ENCODE results near the gene GP9.

GP9 gene

DNA sequence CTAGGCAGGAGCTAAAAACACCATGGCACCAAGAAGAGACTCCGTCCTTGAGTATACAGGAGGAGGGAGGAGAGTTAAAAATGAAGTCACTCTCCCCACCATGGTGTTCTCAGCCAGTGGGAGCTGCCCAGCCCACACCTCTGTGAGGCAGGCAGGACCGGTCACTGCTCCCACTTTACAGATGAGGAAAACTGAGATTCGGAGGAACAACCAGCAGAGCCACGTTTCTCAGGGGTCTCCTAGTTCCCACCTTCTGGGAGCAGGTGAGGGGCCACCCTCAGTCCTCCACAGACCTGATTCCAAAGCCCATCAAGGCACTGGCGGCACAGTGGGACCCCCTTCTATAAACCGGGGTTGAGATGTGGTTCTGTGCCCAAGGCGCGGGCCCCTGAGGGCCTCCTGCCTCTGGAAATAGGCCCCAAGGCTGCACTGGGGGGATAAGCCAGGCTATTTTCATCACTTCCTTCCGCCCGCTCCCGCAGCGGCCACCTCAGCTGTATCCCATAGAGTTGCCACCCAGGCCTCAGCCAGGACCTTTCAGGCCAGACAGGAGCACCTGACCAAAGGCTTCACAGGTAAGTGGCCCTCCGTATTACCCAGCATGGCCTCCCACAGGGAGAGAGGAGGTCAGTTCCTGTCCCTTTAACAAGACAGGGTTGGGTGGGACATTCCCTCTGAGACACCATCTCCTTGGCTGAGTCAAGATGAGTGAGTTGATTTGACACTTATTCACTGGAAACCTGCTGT lies at the start of gene GP9:
GP9 (plus strand) TSS at position 504 of the 747 bp plus-strand sequence. CDS start 961 bp downstream, outside the sequence.
- in situ Hi-C loops (cut with MboI; ENCODE audit: low sequenced_read_pairs), result no loop called here

DNA sequence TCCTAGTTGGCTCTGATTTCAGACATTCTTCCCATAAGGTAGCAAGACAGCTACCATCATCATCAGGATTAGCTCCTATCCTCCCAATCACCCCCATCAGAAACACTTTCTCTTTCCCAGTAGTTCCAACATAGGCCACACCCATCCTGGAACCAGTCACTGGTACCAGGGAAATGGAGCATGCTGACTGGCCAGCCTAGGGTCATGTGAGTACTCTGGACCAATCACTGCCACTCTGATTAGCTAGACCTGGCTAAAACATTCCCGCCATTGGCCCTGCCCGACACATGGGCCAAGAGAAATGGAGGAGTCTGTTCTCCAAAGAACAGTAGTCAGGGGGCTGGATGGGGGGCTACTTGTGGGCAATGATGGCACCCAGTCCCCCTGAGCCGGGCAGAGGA lies 47.1 kb upstream of the GP9 start:
- in situ Hi-C loops (cut with MboI; ENCODE audit: low sequenced_read_pairs), result no loop called here

DNA sequence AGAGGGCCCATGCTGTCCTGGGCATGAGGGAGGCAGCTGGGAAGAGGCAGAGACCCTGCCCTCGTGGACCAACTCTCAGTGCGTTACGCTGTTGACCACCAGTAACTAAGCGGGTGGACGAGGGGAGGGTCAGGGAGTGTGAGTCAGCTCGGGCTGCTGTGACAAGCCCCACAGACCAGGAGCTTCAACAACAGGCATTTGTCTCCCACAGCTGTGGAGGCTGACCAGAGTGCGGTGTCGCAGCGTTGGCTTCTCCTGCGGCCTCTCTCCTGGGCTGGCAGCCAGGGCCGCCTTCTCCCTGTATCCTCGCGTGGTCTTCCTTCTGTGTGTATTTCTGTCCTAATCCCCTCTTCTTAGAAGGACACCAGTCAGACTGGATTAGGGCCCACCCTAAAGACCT lies 46.4 kb upstream of the GP9 start:
- in situ Hi-C loops (cut with MboI; ENCODE audit: low sequenced_read_pairs), result no loop called here

DNA sequence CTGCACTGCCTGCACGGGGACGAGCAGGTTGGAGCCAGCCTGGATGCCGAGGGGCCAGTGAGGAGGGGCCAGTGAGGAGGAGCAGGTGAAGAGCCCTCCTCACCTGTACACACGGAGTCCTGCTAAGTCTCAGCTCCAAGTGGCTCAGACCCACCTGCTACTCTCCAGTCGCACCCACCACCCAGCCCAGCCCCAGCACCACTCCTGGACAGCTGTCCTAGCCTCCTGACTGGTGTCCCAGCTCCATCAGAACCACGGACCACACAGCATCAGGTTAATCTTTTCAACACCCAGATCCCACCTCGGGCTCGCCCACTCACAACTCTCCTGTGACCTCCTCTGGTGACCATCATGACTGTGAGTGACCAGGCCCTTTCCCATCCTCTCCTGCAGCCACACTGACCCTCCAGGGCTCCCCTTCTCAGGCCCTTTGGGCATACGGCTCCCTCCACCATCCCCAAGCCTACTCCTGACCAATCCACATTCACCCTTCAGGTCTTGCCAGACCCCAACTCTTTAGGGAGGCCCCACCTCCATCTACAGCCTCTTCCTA lies 45.7 kb upstream of the GP9 start:
- in situ Hi-C loops (cut with MboI; ENCODE audit: low sequenced_read_pairs), result no loop called here

DNA sequence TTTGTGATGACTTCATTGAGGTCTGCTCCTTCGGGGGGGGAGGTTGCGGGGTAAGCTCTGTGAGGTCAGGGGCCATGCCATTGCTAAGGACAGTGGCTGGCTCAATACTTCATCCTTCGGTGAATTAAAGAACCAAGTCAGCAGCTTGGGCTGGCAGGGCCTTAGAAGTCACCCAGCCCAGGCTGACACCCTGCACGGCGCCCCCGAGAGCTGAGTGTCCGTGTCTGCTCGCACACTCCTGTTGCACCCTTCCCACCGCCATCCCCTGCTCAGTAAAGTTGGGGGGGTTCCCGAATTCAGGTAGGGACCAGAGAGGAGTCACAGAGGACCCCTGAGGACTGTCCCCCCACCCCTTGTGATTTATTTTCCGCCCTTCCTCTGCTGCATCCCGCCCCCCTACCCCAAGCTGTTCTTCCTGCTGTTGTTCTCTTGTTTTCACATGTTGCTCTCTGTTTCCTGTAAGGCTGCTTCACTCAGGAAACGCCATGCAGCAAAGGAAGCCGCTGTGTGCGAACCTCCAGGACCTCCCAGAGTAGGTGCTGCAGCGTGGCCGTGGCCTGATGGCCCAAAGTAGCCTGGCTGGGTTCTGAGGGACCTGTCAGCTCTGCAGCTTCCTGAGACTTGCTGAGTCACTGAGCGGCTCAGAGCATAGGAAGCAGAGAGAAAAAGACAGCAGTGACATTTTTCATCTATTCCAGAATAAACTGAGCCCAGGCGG lies 45.0 kb upstream of the GP9 start:
- in situ Hi-C loops (cut with MboI; ENCODE audit: low sequenced_read_pairs), result no loop called here

DNA sequence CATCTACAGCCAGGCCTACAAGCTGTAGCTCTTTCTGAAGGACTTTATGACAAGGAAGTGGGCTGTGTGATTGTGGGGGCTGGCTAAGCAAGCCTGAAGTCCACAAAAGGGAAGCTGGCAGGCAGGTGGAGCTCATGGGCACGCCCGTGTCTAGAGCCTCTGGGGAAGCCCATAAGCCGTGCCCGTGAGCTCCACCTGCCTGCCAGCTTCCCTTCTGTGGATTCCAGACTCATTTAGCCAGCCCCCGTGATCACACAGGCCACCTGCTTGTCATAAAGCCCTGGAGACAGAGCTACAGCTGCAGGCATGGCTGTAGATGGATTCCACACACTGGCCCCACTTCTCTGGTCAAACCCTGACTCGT lies 44.2 kb upstream of the GP9 start:
- in situ Hi-C loops (cut with MboI; ENCODE audit: low sequenced_read_pairs), result no loop called here

DNA sequence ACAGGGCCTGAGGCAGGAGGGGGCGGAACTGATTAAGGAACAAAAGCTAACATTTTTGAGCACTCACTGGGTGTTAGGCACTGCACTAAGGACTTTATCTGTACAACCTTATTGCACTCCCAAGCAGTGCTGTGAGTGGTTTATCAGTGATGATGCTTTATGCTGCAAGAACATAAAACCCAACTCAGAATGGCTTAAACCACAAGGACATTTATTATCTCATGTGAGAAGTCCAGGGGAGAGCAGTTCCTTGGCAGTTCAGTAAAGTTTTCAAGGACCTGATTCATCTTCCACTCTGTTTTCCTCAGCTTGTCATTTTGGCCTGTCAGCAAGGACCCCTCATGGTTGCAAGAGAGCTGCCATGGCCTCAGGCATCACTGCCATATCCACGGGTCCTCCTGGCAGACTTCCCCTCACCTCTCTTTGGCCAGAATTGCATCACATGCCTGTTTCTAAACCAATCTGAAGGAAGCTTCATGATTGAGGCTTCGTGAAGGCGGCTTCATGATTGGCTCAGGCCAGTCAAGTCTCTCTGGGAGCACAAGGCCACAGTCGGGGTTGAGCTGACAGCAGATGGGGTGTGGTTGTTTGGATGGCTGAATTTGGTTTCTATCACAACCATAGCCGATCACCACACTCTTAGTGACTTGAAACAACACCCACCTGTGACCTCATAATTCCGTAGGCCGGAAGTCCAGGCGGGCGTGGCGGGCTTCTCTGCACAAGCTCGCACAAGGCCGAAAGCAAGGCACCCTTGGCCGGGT lies 43.7 kb upstream of the GP9 start:
- in situ Hi-C loops (cut with MboI; ENCODE audit: low sequenced_read_pairs), result no loop called here

DNA sequence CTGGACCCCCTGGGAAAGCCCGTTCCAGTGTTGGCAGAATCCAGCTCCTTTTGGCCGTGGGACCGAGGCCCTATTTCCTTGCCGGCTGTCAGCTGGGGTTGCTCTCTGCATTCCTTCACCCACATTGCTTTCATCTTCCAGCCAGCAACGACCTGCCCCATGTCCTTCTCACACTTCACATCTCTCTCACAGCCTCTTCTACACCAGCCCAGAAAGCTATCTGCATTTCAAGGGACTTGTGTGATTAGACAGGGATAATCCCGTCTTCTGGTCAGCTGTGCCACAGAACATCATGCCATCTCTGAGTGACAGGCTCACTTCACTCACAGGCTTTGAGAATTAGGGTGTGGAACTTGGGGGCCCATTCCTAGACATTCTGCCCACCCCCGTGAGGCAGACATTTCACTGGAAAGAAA lies 43.1 kb upstream of the GP9 start:
- in situ Hi-C loops (cut with MboI; ENCODE audit: low sequenced_read_pairs), result no loop called here

DNA sequence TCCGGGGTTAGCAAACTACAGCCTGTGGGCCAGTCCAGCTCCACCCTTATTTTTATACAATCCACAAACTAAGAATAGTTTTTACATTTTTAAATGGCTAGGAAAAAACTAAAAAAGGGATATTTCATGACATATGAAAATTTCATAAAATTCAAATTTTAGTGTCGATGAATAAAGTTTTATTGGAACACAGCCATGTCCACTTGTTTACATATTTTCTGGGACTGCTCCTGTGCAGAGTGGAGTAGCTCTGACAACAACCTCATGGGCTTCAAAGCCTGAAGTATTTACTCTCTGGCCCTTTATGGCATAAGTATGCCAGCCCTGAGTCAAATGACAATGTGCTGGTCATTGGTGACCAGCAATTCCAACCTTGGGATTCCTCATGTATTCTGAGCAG lies 42.3 kb upstream of the GP9 start:
- in situ Hi-C loops (cut with MboI; ENCODE audit: low sequenced_read_pairs), result no loop called here

DNA sequence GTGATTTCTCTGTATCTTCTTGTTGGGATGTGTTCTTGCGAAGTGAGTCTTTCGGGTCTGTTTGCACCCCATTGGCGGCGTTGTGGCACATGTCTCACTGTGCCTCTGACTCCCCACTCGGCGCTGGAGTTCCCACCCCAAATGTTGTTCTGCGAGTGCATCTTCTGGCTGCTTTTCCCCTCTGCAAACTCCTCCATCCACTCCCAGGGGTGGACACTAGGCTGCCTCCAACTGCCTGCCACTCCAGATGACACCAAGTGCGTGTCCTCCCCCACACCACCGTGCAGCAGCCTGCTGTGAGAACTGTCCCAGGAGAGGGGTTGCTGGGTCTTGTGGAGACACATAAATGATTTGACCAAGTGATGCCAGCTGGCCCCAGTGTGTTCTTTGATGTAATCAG lies 41.8 kb upstream of the GP9 start:
- in situ Hi-C loops (cut with MboI; ENCODE audit: low sequenced_read_pairs), result no loop called here

DNA sequence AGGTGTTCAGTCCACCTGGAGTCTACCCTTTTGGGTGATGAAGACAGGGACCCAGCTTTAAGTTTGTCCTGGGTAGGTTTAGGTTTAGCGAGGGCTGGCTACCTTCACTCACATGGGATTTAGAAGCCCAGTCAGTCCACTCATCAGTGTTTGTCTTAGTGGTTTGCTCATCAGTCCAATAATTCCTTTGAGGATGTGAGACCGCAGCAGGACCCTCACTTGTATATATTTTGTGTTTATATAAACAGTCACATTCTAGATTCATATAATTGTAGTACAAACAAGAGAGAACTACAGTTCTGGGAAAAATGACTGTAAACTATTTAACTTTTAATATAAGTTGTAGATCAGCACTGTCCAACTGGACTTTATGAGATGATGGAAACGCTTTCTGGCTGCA lies 41.3 kb upstream of the GP9 start:
- in situ Hi-C loops (cut with MboI; ENCODE audit: low sequenced_read_pairs), result no loop called here

DNA sequence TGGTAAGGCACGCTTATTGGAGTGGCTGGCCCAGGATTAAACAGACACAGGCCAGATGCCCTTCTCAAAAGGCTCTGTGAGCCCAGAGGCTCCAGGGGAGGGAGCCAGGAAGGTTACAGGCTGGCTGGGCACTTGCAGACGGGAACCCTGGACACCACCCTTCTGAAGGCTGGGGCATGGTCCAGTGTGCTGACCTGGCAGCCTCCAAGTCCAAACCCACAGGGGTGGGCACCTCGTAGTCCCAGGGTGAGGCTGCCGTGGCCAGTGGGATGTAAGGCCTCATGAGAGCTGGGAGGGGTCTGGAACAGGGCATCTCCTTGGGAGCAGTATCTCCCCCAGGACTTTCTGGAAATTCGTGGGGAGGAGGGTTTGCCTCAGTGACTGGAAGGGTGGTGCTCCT lies 39.9 kb upstream of the GP9 start:
- in situ Hi-C loops (cut with MboI; ENCODE audit: low sequenced_read_pairs), result no loop called here

DNA sequence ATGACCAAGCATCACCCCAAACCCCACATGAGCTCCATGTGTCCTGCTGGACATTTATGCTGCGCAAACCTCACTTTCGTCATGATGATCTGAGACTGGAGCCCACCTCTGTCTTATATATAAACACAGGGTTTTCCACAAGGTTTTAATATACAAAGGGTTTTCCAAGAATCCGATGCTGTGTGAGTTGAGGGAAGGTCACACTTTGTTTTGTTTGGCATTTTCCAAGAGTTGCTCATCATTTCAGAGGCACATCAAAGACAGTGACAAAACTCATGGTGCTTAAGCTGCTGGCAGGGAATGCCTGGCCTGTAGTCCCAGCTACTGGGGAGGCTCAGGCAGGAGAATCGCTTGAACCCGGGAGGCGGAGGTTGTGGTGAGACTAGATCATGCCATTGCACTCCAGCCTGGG lies 39.4 kb upstream of the GP9 start:
- in situ Hi-C loops (cut with MboI; ENCODE audit: low sequenced_read_pairs), result no loop called here

DNA sequence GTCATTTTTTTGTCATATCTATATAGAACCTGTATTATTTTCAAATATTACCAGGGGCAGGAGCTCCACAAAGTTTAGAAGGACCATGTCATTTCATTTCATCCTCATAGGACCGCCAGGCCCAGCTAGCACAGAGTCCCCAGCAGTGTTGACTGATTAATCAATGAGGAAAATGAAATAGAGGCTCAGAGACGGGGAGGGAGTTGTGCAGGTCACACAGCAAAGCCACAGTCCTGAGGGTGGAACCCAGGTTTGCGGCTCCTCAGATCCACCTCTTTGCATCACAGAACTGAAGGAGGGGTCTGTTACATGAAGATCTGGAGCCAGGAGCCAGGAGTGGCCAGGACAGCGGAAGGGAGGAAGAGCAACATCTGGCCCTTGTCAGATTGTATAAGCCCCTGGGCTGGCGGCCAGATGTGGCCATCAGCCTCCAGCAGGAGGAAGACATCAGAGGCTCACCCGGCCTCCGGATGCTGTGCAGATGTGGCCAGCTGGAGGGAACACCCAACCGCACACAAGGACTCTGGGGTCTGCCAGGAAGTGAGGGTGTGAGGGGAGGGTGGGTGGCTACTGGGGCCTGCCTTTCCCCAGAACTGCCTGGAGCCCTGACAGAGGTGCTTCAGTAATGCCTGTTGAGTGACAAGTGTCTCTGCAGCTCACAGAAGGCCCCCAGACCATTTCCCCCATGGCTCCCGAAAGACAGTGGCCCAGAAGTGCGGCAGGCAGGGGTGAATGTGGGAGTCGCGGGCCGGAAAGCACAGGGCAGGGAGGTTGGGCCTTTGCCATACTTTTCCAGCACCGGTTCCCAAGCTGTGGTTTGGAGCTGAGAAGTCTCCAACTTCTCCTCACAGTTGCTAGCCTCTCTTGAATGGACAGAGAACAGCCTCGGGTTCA lies 38.2 kb upstream of the GP9 start:
- in situ Hi-C loops (cut with MboI; ENCODE audit: low sequenced_read_pairs), result no loop called here

DNA sequence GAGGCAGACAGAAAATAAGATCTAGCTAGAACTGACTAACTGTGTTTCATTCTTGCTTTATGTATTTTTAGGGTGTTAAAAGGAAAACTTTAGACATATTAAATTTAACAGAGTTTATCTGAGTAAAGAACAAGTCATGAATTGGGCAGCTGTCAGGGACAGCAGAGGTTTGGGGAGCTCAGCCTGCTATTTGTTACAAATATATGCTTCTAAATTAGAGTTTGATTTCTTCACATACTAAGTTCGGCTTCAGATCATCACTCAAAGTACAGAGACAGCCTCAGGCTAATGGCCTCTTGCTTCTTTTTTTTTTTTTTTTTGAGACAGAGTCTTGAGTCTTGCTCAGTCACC lies 37.6 kb upstream of the GP9 start:
- in situ Hi-C loops (cut with MboI; ENCODE audit: low sequenced_read_pairs), result no loop called here

DNA sequence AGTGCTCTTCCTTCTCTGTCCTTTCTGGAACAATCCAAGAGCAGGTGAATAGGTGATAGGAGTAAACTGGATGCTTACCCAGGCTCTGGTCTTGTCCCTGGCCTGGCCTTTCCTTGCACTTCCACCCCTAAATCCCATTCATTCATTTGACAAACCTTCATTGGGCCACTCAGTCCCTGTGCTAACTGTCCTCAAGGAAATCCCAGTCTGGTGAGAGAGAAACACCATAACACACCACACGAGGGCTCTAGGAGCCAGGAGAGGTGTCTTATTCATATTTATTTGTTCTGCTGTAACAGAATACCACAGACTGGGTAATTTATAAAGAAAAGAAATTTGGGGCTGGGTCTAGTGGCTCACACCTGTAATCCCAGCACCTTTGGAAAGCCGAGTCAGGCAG lies 36.7 kb upstream of the GP9 start:
- in situ Hi-C loops (cut with MboI; ENCODE audit: low sequenced_read_pairs), result no loop called here

DNA sequence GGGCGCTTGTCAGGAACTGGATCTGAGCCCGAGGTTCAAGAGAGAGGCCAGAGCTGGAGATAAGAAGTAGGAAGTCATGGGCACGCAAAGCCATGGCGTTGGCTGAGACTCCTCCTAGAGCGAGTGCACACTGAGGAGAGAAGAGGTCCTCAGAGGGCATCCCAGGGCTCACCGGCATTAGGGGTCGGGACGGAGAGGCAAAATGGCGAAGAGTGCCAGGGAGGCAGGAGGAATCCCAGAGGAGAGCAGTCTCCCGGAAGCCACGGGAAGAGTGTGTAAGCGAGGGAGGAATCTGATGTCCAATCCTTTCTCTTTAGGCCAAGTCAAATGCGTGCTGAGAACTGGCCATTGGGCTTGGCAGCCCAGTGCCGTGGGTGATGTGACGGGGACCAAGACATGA lies 35.5 kb upstream of the GP9 start:
- in situ Hi-C loops (cut with MboI; ENCODE audit: low sequenced_read_pairs), result no loop called here

DNA sequence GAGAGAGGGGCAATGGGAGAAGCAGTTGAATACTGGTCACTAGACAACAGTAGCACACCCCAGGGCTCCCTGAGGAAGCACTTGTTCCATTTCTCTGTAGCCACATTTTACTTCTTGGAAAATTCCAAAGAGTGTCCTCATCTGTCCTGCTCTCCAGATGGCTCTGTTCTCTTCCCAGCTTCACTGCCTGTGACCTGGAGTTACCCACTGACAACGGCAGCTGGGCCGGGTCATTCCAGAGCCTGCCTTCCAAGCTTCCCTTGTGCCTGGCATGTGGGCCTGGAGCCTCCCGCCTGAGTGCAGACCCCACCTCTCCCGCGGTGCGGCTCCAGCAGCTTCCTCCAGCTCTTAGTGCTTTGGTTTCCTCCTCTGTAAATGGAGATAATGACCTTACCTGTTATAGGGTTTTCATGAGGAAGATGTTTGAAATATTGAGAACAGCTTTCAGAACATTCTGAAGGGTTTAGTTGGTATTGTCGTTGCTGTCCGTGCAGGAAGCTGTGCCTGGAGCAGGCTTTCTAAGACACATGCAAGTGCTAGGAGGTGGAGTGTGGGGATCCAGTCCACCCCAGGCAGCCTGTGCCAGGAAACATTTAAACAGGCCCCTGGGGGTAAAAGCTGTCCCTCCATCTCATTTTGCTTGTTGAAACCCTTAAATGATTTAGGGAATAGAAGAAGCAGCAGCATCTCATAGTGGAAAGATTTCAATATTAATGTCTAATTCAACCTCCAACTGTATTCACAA lies 34.7 kb upstream of the GP9 start:
- in situ Hi-C loops (cut with MboI; ENCODE audit: low sequenced_read_pairs), result no loop called here

DNA sequence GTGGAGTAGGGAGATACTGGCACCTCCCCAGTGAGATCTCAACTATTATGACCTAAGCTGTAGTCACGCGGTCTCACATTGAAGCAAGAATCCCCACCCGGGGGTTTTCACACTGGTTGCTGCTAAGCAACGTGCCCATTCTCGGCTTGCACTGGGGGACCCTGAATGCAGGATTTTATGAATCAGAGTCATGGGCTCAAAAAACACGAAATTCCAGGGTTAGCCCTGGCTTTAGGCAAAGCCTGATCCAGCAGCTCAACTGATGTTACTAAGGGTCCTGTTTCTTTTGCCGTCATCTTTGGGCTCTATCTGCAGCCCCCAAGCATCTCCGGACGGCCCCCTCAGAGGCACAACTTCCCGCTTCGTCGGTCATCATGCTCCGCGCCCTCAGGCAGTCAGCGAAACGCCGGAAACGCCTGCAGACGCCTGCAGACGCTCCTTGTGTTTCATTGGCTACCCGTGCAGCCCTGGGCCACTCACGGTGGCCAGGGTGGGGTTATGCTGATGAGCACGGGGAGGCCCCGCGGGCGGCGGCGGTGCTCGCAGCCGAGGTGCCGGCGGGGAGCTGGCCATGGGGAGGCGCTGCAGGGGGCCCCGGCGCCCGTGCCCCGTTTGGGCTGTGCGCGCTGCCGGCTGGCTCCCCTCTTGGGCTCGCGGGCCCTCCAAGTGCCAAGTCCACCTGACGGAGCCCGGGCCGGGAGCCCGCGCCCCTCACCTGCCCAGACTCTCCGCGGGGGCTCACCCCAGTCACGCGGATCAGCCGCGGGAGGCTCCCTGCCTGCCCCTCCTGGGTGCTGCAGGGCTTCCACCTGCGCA lies 33.6 kb upstream of the GP9 start:
- in situ Hi-C loops (cut with MboI; ENCODE audit: low sequenced_read_pairs), result no loop called here
